HG03378 (cell line): ENCODE data around the gene ARHGAP33.
"Not testable (repeated sequence)": the region's sequence is repeated elsewhere in the genome, so short reads cannot be mapped to it uniquely, and the experiment has no call there.

Experiments
- ATAC-seq: cut with Tn5 transposase; IDR thresholded peaks from one replicate; pipeline ENCODE4 v1.9.1; 2021; ENCODE audit warnings: mild to moderate bottlenecking, moderate library complexity; ENCODE audit not compliant: unreplicated experiment

ARHGAP33 gene

DNA sequence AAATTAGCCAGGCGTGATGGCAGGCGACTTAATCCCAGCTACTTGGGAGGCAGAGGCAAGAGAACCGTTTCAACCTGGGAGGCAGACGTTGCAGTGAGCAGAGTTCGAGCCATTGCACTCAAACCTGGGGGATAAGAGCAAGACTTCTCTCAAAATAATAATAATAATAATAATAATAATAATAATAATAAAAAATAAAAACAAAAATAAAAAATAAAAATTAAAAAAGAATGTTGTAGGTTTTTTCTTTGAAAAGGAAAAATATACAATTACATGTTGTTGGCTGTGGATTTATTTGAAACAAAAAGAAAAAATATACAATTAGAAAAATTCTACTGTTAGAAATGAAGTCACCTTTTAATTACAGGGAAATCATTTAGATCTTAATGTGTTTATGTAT is 48.8 kb downstream of the ARHGAP33 start:
- no peak for ATAC-seq

- ATAC-seq = no peak
These were observed 53.4 kb downstream of the ARHGAP33 start for GRCh38 chr19:35828692-35829301.

GRCh38 chr19:35830986-35831385 is 55.6 kb downstream of the ARHGAP33 start:
- no peak for ATAC-seq

- ATAC-seq = no peak
These were observed 56.7 kb downstream of the ARHGAP33 start for GRCh38 chr19:35832054-35832453.

DNA sequence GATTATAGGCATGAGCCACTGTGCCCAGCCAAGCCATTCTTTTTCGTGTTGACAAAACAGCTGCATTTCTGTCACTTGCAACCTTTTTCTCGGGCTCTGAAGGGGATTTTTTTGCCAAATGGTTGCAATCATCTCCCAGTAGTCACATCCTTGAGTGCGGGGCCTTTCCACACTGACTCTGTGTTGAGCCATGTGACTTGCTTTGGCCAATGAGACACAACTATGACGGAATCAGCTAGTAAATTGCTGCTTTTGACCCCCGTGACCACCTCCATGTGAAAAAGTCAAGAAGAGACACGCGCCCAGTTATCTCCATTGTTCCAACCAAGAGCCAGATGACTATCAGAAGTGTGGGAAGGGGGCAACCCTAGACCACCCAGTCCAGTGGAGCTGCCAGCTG is 58.6 kb downstream of the ARHGAP33 start:
- no peak for ATAC-seq

DNA sequence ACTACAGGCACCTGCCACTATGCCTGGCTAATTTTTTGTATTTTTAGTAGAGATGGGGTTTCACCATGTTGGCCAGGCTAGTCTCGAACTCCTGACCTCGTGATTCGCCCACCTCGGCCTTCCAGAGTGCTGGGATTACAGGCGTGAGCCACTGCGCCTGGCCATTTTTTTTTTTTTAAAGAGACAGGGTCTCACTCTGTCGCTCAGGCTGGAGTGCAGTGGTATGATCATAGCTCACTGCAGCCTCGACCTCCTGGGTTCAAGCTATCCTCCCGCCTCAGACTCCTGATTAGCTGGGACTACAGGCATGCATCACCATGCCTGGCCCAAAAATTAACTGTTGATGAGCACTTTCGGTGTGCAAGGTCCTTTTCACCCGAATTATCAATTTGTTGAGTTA is 60.7 kb downstream of the ARHGAP33 start:
- not testable (repeated sequence) for ATAC-seq
